GM11168 (cell line): ENCODE data around the gene BRSK1.

Source experiments
- in situ Hi-C: fragments of 300-500 bp; cut with MboI; formaldehyde crosslinking; loops from one replicate; pipeline ENCODE4 v1.12.0; 2022; ENCODE audit warnings: low sequenced_read_pairs; ENCODE audit not compliant: unreplicated experiment

Gene BRSK1

GRCh38 chr19:55346725-55347441 lies 63.1 kb downstream of the BRSK1 start:
- in situ Hi-C loops: no loop called here

GRCh38 chr19:55347442-55348009 lies 63.7 kb downstream of the BRSK1 start:
- in situ Hi-C loops: no loop called here

- in situ Hi-C loops: no loop called here
These were observed 64.7 kb downstream of the BRSK1 start for GRCh38 chr19:55348317-55349034.

GRCh38 chr19:55350620-55351315 lies 67.0 kb downstream of the BRSK1 start:
- in situ Hi-C loops: no loop called here

- in situ Hi-C loops: no loop called here
These were observed 68.2 kb downstream of the BRSK1 start for GRCh38 chr19:55352040-55352439.

GRCh38 chr19:55352549-55353145 lies 68.8 kb downstream of the BRSK1 start:
- in situ Hi-C loops: no loop called here

- in situ Hi-C loops: no loop called here
These were observed 69.6 kb downstream of the BRSK1 start for GRCh38 chr19:55353356-55353802.

- in situ Hi-C loops: no loop called here
These were observed 70.3 kb downstream of the BRSK1 start for GRCh38 chr19:55353803-55354697.

GRCh38 chr19:55354698-55355212 lies 71.0 kb downstream of the BRSK1 start, which contains the start of gene COX6B2:
Gene COX6B2 (minus strand): TSS chr19:55354719. CDS start chr19:55354521, 198 bp downstream.
- in situ Hi-C loops: no loop called here

- in situ Hi-C loops: no loop called here
These were observed 71.5 kb downstream of the BRSK1 start for GRCh38 chr19:55355213-55355821.

- in situ Hi-C loops: no loop called here
These were observed 74.7 kb downstream of the BRSK1 start for GRCh38 chr19:55358493-55358892.

GRCh38 chr19:55358943-55359908 lies 75.4 kb downstream of the BRSK1 start:
- in situ Hi-C loops: no loop called here

- in situ Hi-C loops: no loop called here
These were observed 77.1 kb downstream of the BRSK1 start for GRCh38 chr19:55360902-55361301.
